GM18867 (cell line): ENCODE results near the gene PTMA.
"Not testable (repeated sequence)": the region's sequence is repeated elsewhere in the genome, so short reads cannot be mapped to it uniquely, and the experiment has no call there.

Experiments
- ATAC-seq: cut with Tn5 transposase; IDR thresholded peaks from one replicate; pipeline ENCODE4 v1.9.1; 2021; ENCODE audit warnings: mild to moderate bottlenecking, moderate library complexity; ENCODE audit not compliant: unreplicated experiment

The PTMA gene

GRCh38 chr2:231749016-231749415 lies 40.7 kb downstream of the PTMA start:
- ATAC-seq = not testable (repeated sequence)

- ATAC-seq = no peak
Observed at GRCh38 chr2:231751042-231751815, 42.9 kb downstream of the PTMA start.

GRCh38 chr2:231752061-231752460 lies 43.7 kb downstream of the PTMA start:
- ATAC-seq = no peak

- ATAC-seq = no peak
Observed at GRCh38 chr2:231761735-231762134, 53.4 kb downstream of the PTMA start.
